Kidney (tissue), 14 donors: ENCODE data around the gene SLC47A1. TPM values are rescaled to one million over a fixed set of nuclear protein-coding genes. Genes with fewer than 3 reads are reported as not detected.

ENCODE experiments used
- DNase-seq, 5 donors: peaks; one replicate each; pipeline ENCODE4 v3.0.0-alpha.2; 2013 to 2020
- FAIRE-seq: peaks from 2 replicates; lab custom pipeline; 2012; peaks lifted over from hg19 to GRCh38; lab: Jason Lieb, UNC
- H3K27ac ChIP-seq, 2 donors: one replicate each; pipeline ENCODE4 v1.7.0; 2013; ENCODE audit warnings: low read depth in 2 of 2, low read length in 2 of 2, inconsistent platforms in 1 of 2
- H3K27me3 ChIP-seq: one replicate; pipeline ENCODE4 v1.7.1; 2013; ENCODE audit warnings: low read length, inconsistent platforms; ENCODE audit not compliant: control insufficient read depth, insufficient read depth
- H3K36me3 ChIP-seq, 3 donors: one replicate each; pipeline versions ENCODE4 v1.7.0 to v1.7.1; 2013; ENCODE audit warnings: low read length in 3 of 3, control low read depth in 1 of 3, inconsistent platforms in 1 of 3; ENCODE audit not compliant: insufficient read depth in 3 of 3, control insufficient read depth in 2 of 3
- H3K4me1 ChIP-seq, 3 donors: one replicate each; pipeline versions ENCODE4 v1.7.0 to v1.7.1; 2013; ENCODE audit warnings: low read length in 3 of 3, inconsistent platforms in 1 of 3, low read depth in 1 of 3; ENCODE audit not compliant: control insufficient read depth in 2 of 3, insufficient read depth in 2 of 3
- H3K4me3 ChIP-seq, 3 donors: one replicate each; pipeline versions ENCODE4 v1.7.0 to v1.8.1; 2013; ENCODE audit warnings: low read length in 3 of 3, control low read depth in 1 of 3, inconsistent platforms in 1 of 3
- H3K9ac ChIP-seq, 3 donors: one replicate each; pipeline versions ENCODE4 v1.7.0 to v1.7.1; 2013; ENCODE audit warnings: low read length in 3 of 3, control low read depth in 1 of 3, inconsistent platforms in 1 of 3
- H3K9me3 ChIP-seq, 3 donors: one replicate each; pipeline versions ENCODE4 v1.7.0 to v1.7.1; 2013; ENCODE audit warnings: low read length in 3 of 3, control low read depth in 1 of 3, inconsistent platforms in 1 of 3; ENCODE audit not compliant: control insufficient read depth in 2 of 3, insufficient read depth in 1 of 3
- intact Hi-C: fragments of 100-400 bp; cut with DNase I; formaldehyde crosslinking; loops from one replicate; pipeline ENCODE4 v1.11.1; 2022
- polyA plus RNA-seq: library from polyadenylated mRNA; stranded (reverse); fragments of 350-450 nt; fragmentation: Illumina TruSeq; extraction: RNeasy Lipid Tissue Mini Kit (QIAGEN cat#74804); gene quantifications from one replicate; pipeline ENCODE4 v1.2.3, GENCODE V29; 2014; ENCODE audit warnings: low read depth, low replicate concordance; ENCODE audit not compliant: insufficient read depth
- total RNA-seq: library from RNA; stranded (reverse); fragmentation: NEBNext Ultra II Directional; extraction: Animal tissue kit (Norgen Biotek cat#: 25700); gene quantifications from one replicate; pipeline ENCODE4 v1.2.1, GENCODE V29; 2021
- TF ChIP-seq, protein P1 (sequence below): IDR thresholded peaks from 3 replicates; pipeline ENCODE4 v1.5.1; 2012; ENCODE audit warnings: mild to moderate bottlenecking, moderate library complexity, borderline replicate concordance; ENCODE audit not compliant: insufficient read depth; ENCODE audit errors: extremely low read depth
- donor health status: control.
- donor health status: control.
- donor health status: control.
- donor health status: control.
- donor health status: control.
- donor health status: DM: yes; HTN: yes; CAD: no.
- donor health status: Normal renal cell carcinoma (clear cell type).

SLC47A1 gene
- total and polyA plus RNA-seq, 2 donors from 2014 or later = 26.0 to 94.8 TPM

DNA sequence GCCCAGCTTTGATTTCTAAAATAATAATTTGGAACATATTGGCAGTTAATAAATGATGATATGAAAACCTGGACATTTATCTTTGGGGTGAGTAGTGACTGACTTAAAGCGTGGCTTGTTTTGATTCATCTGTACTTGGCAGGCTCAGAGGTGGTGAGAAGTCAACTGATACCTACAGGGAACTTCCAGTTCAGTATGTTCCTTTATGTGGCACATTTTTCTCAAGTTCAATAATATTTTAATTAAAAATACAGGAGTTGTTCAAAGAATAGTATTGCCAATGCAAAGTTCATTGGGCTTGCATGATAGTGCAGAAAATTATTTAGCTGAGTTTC is 34.3 kb downstream of the SLC47A1 start:
- H3K9ac ChIP-seq = no peak overlapping the region
- FAIRE-seq (no peak), DNase-seq (no peak)
- H3K9me3 ChIP-seq = no peaks in the 10 kb centered on the region
- TF ChIP-seq, protein P1, sequence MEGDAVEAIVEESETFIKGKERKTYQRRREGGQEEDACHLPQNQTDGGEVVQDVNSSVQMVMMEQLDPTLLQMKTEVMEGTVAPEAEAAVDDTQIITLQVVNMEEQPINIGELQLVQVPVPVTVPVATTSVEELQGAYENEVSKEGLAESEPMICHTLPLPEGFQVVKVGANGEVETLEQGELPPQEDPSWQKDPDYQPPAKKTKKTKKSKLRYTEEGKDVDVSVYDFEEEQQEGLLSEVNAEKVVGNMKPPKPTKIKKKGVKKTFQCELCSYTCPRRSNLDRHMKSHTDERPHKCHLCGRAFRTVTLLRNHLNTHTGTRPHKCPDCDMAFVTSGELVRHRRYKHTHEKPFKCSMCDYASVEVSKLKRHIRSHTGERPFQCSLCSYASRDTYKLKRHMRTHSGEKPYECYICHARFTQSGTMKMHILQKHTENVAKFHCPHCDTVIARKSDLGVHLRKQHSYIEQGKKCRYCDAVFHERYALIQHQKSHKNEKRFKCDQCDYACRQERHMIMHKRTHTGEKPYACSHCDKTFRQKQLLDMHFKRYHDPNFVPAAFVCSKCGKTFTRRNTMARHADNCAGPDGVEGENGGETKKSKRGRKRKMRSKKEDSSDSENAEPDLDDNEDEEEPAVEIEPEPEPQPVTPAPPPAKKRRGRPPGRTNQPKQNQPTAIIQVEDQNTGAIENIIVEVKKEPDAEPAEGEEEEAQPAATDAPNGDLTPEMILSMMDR = no peak
- H3K27ac ChIP-seq = no peak overlapping the region
- H3K36me3 ChIP-seq = peaks cover 0 to 13% (median 10%) of the 10 kb centered on the region in 3 donors
- H3K27me3 ChIP-seq = no peaks in the 10 kb centered on the region
- no peak overlapping the region for H3K4me3 ChIP-seq
- peaks cover 0 to 7% (median 0%) of the 10 kb centered on the region in 3 donors for H3K4me1 ChIP-seq
- intact Hi-C loops = no loop called here

DNA sequence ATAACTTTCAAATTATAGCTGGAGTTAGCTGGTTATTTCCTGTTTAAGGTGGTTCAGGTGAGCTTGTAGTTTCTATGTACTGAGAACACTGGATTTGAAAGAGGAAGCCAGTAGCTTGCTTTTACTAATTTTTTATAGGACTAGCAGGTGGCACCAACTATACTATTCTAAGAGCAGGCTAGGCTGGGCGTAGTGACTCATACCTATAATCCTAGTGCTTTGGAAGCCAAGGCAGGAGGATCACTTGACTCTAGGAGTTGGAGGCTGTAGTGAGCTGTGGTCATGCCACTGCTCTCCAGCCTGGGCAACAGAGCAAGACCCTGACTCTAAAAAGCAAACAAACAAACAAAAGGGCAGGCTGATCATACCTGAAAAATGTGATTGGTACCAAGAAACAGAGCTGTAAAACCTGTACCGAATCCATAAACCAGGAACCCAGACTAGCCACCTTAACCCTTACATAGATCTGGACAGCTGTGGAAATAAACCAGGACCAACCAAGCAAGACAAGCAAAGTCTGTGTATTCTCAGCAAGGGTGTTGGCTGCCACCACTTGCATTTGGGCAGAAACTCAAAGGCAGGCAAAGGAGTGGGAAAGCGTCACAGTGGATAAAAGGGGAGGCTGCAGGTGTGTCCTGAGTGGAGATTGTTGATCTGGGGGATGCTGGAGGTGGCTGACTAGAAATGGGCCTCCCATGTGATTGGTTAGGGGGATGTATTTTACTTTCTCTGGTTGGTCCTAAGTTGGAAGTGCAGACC is 36.3 kb downstream of the SLC47A1 start:
- peaks cover 0 to 13% (median 10%) of the 10 kb centered on the region in 3 donors for H3K36me3 ChIP-seq
- no peaks in the 10 kb centered on the region for H3K27me3 ChIP-seq
- DNase-seq (no peak), FAIRE-seq (no peak)
- H3K9ac ChIP-seq = no peak overlapping the region
- H3K4me3 ChIP-seq = no peak overlapping the region
- TF ChIP-seq, protein P1 = no peak
- no peaks in the 10 kb centered on the region for H3K9me3 ChIP-seq
- peaks cover 0 to 7% (median 0%) of the 10 kb centered on the region in 3 donors for H3K4me1 ChIP-seq
- intact Hi-C loops = no loop called here
- peak overlapping the region; percentile 69 to 84 for H3K27ac ChIP-seq

DNA sequence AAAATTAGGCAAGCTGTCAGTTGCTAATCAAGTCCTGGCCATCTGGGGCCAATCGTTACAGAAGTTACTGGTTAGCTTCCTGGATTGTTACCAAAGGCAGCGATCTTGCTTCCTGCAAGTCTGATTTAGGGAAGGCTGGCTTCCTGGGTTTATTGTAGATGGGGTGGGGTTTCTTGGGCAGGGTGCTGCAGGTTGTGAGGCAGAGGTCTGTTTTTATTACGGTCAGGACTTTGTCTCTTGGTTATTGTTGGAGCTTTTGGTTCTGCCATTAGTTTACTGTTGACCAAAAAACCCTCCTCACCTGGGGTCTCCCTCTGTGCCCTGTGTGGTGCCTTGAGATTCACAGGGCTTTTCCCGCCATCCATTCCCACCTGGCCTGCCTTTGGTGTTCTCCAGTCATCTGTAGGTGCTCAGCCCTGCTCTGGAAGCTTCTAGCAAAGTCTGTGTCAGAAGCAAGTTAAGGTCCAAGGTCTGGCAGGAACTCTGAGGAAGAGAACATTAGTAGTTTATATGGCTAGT is 36.9 kb downstream of the SLC47A1 start:
- Histone ChIP-seq H3K4me1 (peaks cover 0 to 7% (median 0%) of the 10 kb centered on the region in 3 donors), H3K9ac (no peak overlapping the region), H3K9me3 (no peaks in the 10 kb centered on the region), H3K36me3 (peaks cover 0 to 10% (median 10%) of the 10 kb centered on the region in 3 donors), H3K27ac (peak overlapping the region; percentile 69 to 84), H3K27me3 (no peaks in the 10 kb centered on the region), H3K4me3 (no peak overlapping the region)
- DNase-seq = no peak
- intact Hi-C loops = no loop called here
- FAIRE-seq = no peak
- TF ChIP-seq, protein P1 = no peak
